HUES48 (cell line): ENCODE data around the gene PSRC1.

ENCODE experiments used
- H3K27ac ChIP-seq: one replicate; pipeline ENCODE4 v1.7.0; 2013; ENCODE audit warnings: low read depth, low read length, inconsistent platforms
- H3K27me3 ChIP-seq: 2 replicates; pipeline ENCODE4 v1.6.1; 2013; ENCODE audit warnings: mild to moderate bottlenecking, low read length; ENCODE audit not compliant: control insufficient read depth, insufficient read depth
- H3K36me3 ChIP-seq: 2 replicates; pipeline ENCODE4 v1.6.1; 2013; ENCODE audit warnings: low read length; ENCODE audit not compliant: control insufficient read depth, insufficient read depth
- H3K4me1 ChIP-seq: 2 replicates; pipeline ENCODE4 v1.6.1; 2013; ENCODE audit warnings: mild to moderate bottlenecking, low read length; ENCODE audit not compliant: control insufficient read depth, insufficient read depth
- H3K4me3 ChIP-seq: 2 replicates; pipeline ENCODE4 v1.5.1; 2013; ENCODE audit warnings: mild to moderate bottlenecking, low read depth, low read length
- H3K9ac ChIP-seq: 2 replicates; pipeline ENCODE4 v1.6.1; 2013; ENCODE audit warnings: mild to moderate bottlenecking, low read depth, low read length, moderate library complexity
- H3K9me3 ChIP-seq: 2 replicates; pipeline ENCODE4 v1.6.1; 2013; ENCODE audit warnings: low read length; ENCODE audit not compliant: control insufficient read depth, insufficient read depth

The PSRC1 gene

DNA sequence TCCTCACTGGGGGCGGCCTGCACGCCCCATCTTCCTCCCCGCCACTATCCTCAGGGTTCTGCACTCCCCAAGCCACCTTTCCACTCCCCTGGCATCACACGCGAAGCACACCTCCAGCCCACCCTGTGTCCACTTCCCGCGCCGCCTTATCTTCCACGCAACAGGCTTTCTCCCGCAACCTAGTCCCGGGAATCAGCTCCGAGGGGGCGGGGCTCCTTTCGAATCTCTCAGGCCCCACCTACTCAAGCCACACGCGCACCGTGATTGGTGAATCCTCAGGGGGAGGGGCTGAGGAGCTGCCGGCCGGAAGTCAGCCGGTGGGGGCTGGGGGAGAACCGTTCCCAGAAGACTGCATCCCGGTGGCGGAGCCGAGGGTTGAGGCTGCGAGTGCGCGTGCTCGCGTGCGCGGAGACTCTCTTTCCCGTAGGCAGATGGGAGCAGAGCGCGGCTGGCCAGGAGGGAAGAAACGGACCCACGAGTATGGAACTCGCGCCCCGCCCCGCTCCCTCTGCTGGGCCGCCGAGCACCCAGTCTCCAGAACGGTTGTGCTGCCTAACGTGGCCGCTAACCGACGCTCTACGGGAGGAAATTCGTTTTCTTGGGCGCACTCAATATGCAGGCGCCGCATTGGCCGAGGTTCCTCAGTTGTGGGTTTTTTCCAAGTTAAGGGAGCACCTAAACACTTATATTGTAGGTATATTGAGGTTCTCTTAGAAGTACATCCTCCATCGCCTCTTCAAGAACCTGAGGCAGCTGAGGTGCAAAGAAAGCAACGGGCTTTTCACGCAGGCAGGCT lies at the start of gene PSRC1:
TSS of gene PSRC1 (minus strand) at position 194 of the 796 bp plus-strand sequence.
- peak within 1 kb of the TSS; percentile 86 for H3K27ac ChIP-seq
- peaks cover 27% of the 10 kb centered on the region for H3K4me1 ChIP-seq
- peaks cover 30% of the 10 kb centered on the region for H3K36me3 ChIP-seq
- H3K27me3 ChIP-seq = no peaks in the 10 kb centered on the region
- H3K9me3 ChIP-seq = no peaks in the 10 kb centered on the region
- H3K9ac ChIP-seq = peak within 1 kb of the TSS; percentile 72
- H3K4me3 ChIP-seq = peak within 1 kb of the TSS; percentile 98

DNA sequence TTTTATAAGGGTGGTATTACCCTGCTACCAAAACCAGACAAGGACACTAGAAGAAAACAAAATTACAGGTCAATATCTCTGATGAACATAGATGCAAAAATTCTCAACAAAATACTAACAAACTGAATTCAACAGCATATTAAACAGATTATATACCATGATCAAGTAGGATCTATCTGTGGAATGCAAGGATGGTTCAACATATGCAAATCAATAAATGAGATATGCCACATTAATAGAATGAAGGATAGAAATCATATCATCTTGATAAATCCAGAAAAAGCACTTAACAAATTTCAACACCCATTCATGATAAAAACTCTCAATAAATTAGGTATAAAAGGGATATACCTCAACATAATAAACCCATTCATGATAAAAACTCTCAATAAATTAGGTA lies 48.2 kb upstream of the PSRC1 start:
- Histone ChIP-seq H3K27ac (no peak overlapping the region), H3K27me3 (no peaks in the 10 kb centered on the region), H3K9me3 (no peaks in the 10 kb centered on the region), H3K36me3 (peaks cover 82% of the 10 kb centered on the region), H3K9ac (no peak overlapping the region), H3K4me3 (no peak overlapping the region), H3K4me1 (no peaks in the 10 kb centered on the region)

DNA sequence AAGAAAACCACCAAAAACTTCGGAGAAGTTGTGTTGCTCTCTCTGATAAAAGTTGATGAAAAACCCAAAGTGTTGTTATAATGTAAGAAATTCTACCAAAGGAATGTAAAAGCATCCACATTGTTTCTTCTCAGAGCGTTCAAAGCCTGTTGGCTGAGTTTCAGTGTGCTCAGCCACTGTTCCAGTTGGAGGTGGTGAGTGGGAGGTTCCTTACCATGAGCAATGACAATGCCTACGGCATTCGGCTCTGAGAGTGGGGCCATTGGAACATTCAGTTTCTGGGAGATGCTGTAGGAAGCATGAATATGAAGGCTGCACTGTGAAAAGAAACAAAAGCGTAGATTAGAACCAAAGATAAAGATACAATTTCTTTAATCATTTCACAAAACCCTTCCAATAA lies 44.3 kb upstream of the PSRC1 start:
- Histone ChIP-seq H3K36me3 (peaks cover 79% of the 10 kb centered on the region), H3K27ac (no peak overlapping the region), H3K9ac (no peak overlapping the region), H3K4me3 (no peak overlapping the region), H3K27me3 (no peaks in the 10 kb centered on the region), H3K9me3 (no peaks in the 10 kb centered on the region), H3K4me1 (no peaks in the 10 kb centered on the region)

DNA sequence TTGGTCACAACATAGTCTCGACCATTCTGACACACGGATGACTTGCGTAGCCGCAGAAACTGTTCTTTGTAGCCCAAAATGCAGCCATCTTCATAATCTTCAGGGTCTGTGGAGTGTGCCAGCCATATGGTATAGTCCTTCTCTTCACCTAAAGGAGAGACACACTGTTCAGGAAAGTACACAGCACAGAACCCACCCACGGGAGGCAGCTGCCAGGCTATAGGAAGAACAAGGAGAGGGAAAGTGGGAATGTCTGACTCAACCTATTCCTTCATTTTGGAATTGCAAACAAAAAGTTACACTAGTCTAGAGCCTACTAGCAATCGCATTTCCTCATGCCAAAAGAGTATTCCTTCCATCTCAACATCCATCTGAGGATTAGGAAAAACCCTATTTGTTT lies 40.0 kb upstream of the PSRC1 start:
- Histone ChIP-seq H3K4me1 (no peaks in the 10 kb centered on the region), H3K27ac (no peak overlapping the region), H3K36me3 (peaks cover 79% of the 10 kb centered on the region), H3K9ac (no peak overlapping the region), H3K4me3 (no peak overlapping the region), H3K27me3 (no peaks in the 10 kb centered on the region), H3K9me3 (no peaks in the 10 kb centered on the region)

DNA sequence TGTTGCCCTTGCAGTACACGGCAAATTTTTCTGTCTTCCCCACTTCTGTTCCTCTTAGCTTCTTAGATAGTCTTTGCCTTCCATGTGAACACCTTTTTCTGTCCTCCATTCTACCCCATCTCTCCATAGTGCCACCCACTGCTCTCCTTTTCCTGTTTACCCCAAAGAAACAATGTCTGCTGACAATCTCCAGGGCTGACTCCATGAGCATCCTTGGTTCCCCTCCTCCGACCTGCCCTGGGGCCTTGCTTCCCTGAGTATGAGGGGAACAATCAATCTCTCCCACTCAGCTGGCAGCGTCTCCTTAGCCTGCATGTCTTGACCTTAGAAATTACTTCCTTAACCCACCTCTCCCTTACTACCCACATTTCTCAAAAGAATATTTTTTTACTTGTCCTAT lies 36.2 kb upstream of the PSRC1 start:
- no peaks in the 10 kb centered on the region for H3K27me3 ChIP-seq
- no peak overlapping the region for H3K27ac ChIP-seq
- H3K36me3 ChIP-seq = peaks cover 82% of the 10 kb centered on the region
- H3K4me1 ChIP-seq = no peaks in the 10 kb centered on the region
- no peaks in the 10 kb centered on the region for H3K9me3 ChIP-seq
- H3K4me3 ChIP-seq = no peak overlapping the region
- H3K9ac ChIP-seq = no peak overlapping the region

DNA sequence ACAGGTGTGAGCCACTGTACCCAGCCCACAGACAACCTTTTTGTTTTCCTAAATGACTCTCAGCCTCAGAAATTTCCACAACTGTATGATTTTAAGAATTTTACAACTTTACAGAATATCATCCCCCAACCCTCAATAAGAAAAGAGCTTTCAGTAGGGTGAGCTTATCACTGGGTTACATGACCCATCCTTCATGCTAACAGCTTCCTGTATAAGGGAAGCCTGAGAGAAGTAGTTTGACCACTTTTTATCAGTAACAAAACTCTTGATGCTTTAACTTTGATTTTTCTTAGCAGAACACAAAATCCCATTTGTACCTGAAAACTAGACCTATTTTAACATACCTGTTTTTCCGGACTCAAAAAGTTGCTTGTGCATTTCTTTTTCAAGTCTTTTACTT lies 33.6 kb upstream of the PSRC1 start:
- no peaks in the 10 kb centered on the region for H3K4me1 ChIP-seq
- no peaks in the 10 kb centered on the region for H3K27me3 ChIP-seq
- H3K9ac ChIP-seq = no peak overlapping the region
- no peaks in the 10 kb centered on the region for H3K9me3 ChIP-seq
- no peak overlapping the region for H3K4me3 ChIP-seq
- no peak overlapping the region for H3K27ac ChIP-seq
- H3K36me3 ChIP-seq = peaks cover 73% of the 10 kb centered on the region

DNA sequence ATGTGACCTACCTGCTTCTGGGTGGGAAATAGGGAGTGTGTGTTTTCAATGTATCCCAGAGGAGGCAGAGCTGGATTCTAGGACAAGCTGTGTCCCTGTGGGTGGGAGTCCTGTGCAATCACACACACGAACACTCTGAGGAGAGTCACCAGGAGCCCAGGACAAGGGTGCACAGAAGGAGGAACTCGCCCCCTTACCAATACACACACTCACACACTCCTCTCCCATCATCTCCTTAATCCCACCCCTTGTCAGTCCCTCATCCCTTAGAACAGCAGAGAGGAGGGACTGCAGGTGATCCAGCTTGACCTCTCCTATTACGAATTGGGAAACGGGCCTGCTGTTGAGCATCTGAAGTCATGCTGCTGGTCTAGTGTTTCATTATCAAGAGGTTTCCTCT lies 32.3 kb upstream of the PSRC1 start:
- H3K4me1 ChIP-seq = no peaks in the 10 kb centered on the region
- H3K4me3 ChIP-seq = no peak overlapping the region
- H3K27ac ChIP-seq = no peak overlapping the region
- H3K9me3 ChIP-seq = no peaks in the 10 kb centered on the region
- H3K27me3 ChIP-seq = no peaks in the 10 kb centered on the region
- H3K9ac ChIP-seq = no peak overlapping the region
- H3K36me3 ChIP-seq = peaks cover 61% of the 10 kb centered on the region

DNA sequence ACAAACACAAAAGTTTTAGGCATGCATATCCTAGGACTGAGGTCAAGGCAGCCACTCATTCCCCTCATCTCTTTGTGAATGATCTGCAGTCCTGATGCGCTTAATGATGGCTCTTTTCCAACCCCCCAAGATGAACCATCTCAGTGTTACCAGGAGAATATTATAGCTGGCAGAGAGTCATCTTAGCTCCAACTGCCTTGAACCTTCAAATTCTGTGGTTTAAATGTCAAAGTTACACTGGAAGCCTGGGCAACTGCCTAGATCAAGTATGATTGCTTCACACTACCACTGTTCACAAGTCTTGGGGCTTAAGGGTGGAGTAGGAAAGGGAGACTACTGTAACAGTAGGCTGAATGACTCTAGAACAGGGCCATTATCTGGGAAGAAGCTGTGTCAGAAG lies 31.9 kb upstream of the PSRC1 start:
- H3K4me3 ChIP-seq = no peak overlapping the region
- H3K4me1 ChIP-seq = no peaks in the 10 kb centered on the region
- H3K27me3 ChIP-seq = no peaks in the 10 kb centered on the region
- no peak overlapping the region for H3K9ac ChIP-seq
- H3K36me3 ChIP-seq = peaks cover 60% of the 10 kb centered on the region
- H3K9me3 ChIP-seq = no peaks in the 10 kb centered on the region
- no peak overlapping the region for H3K27ac ChIP-seq

DNA sequence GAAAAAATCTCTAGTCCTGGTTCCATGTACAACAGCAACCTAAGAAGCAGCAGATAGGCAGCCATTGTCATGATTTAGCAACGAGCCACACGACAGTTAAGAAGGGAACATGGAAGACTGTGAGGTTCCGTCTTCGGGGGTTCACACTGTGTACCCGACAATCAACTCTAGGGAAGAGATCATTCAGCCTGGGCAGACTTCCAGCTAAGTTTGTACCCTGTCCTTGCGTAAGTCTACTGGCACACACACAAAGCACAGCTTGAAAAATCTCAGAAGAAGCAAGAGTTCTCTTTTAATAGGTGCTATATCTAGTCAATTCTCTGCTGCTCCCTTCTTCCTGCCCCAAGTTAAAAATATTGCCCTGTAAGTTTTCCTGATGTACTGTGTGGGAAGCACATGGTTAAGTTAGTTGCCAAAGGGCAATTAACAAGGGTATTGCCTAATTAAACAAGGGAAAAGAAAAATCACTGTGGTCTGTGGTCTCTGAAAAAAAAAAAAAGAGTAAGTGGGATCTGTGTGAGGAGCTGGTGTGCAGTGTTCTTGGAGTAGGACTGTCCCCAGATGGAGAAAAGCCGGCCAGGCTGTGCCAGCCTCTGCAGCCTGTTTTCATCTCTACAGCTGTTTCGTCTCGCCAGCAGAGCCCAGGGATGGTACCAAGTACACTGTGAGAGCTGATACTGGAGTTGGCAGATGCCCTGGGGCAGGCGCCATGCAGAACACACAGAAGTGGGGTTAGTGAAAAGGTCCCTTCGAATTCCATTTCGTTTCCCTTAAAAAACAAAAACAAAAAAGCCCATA lies 30.2 kb upstream of the PSRC1 start:
- Histone ChIP-seq H3K9me3 (no peaks in the 10 kb centered on the region), H3K27ac (no peak overlapping the region), H3K9ac (no peak overlapping the region), H3K4me3 (no peak overlapping the region), H3K4me1 (no peaks in the 10 kb centered on the region), H3K27me3 (no peaks in the 10 kb centered on the region), H3K36me3 (peaks cover 55% of the 10 kb centered on the region)

DNA sequence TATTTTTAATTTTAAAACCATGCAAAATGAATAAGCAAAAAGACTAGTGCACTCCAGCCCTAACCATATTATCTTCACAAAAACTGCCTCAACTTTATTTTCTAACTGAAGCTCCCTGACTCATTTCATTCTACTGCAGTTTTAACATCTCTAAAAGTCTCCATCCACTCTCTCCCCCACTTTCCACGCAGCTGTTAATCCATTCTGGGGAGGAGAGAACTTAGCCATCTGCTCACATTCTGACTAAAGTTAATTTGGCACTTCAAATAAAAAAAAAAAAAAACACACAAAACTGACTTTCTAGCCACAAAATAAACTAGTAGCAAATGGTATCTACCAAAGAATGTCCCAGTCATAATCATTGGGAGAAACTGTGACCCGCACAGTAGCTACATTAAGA lies 29.3 kb upstream of the PSRC1 start:
- no peaks in the 10 kb centered on the region for H3K27me3 ChIP-seq
- no peaks in the 10 kb centered on the region for H3K9me3 ChIP-seq
- no peak overlapping the region for H3K9ac ChIP-seq
- H3K36me3 ChIP-seq = peaks cover 47% of the 10 kb centered on the region
- H3K27ac ChIP-seq = no peak overlapping the region
- H3K4me3 ChIP-seq = no peak overlapping the region
- H3K4me1 ChIP-seq = peaks cover 2% of the 10 kb centered on the region; the same call in 1 of the 2 replicates

DNA sequence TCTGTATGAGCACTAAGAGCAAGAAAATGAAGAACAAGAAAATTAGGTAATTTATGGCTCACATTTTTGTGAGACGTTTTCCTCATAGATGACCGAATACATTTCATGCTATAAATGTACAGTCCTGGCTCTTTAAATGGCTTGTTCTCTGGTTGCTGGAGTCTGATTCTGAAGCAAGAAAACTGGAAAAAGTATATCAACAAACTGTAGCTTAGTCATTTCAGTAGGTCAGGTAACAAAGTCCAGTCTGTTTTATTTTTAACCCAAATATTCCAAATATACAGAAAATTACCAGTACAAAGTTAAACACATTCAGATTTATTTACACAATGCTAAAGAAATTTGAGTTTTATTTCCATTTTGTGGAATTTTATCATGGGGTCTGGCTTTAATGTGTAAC lies 26.4 kb upstream of the PSRC1 start:
- Histone ChIP-seq H3K9ac (no peak overlapping the region), H3K27ac (no peak overlapping the region), H3K36me3 (peaks cover 24% of the 10 kb centered on the region), H3K4me3 (no peak overlapping the region), H3K4me1 (peaks cover 15% of the 10 kb centered on the region; the same call in 1 of the 2 replicates), H3K27me3 (no peaks in the 10 kb centered on the region), H3K9me3 (no peaks in the 10 kb centered on the region)
